Kidney (tissue), 14 donors: ENCODE data around the gene AJUBA. TPM values are rescaled to one million over a fixed set of nuclear protein-coding genes. Genes with fewer than 3 reads are reported as not detected.

Source experiments
- DNase-seq, 5 donors: peaks; one replicate each; pipeline ENCODE4 v3.0.0-alpha.2; 2013 to 2020
- FAIRE-seq: peaks from 2 replicates; lab custom pipeline; 2012; peaks lifted over from hg19 to GRCh38; lab: Jason Lieb, UNC
- H3K27ac ChIP-seq, 2 donors: one replicate each; pipeline ENCODE4 v1.7.0; 2013; ENCODE audit warnings: low read depth in 2 of 2, low read length in 2 of 2, inconsistent platforms in 1 of 2
- H3K27me3 ChIP-seq: one replicate; pipeline ENCODE4 v1.7.1; 2013; ENCODE audit warnings: low read length, inconsistent platforms; ENCODE audit not compliant: control insufficient read depth, insufficient read depth
- H3K36me3 ChIP-seq, 3 donors: one replicate each; pipeline versions ENCODE4 v1.7.0 to v1.7.1; 2013; ENCODE audit warnings: low read length in 3 of 3, control low read depth in 1 of 3, inconsistent platforms in 1 of 3; ENCODE audit not compliant: insufficient read depth in 3 of 3, control insufficient read depth in 2 of 3
- H3K4me1 ChIP-seq, 3 donors: one replicate each; pipeline versions ENCODE4 v1.7.0 to v1.7.1; 2013; ENCODE audit warnings: low read length in 3 of 3, inconsistent platforms in 1 of 3, low read depth in 1 of 3; ENCODE audit not compliant: control insufficient read depth in 2 of 3, insufficient read depth in 2 of 3
- H3K4me3 ChIP-seq, 3 donors: one replicate each; pipeline versions ENCODE4 v1.7.0 to v1.8.1; 2013; ENCODE audit warnings: low read length in 3 of 3, control low read depth in 1 of 3, inconsistent platforms in 1 of 3
- H3K9ac ChIP-seq, 3 donors: one replicate each; pipeline versions ENCODE4 v1.7.0 to v1.7.1; 2013; ENCODE audit warnings: low read length in 3 of 3, control low read depth in 1 of 3, inconsistent platforms in 1 of 3
- H3K9me3 ChIP-seq, 3 donors: one replicate each; pipeline versions ENCODE4 v1.7.0 to v1.7.1; 2013; ENCODE audit warnings: low read length in 3 of 3, control low read depth in 1 of 3, inconsistent platforms in 1 of 3; ENCODE audit not compliant: control insufficient read depth in 2 of 3, insufficient read depth in 1 of 3
- CTCF ChIP-seq: IDR thresholded peaks from 3 replicates; pipeline ENCODE4 v1.5.1; 2012; ENCODE audit warnings: mild to moderate bottlenecking, moderate library complexity, borderline replicate concordance; ENCODE audit not compliant: insufficient read depth; ENCODE audit errors: extremely low read depth
- intact Hi-C: fragments of 100-400 bp; cut with DNase I; formaldehyde crosslinking; loops from one replicate; pipeline ENCODE4 v1.11.1; 2022
- polyA plus RNA-seq: library from polyadenylated mRNA; stranded (reverse); fragments of 350-450 nt; fragmentation: Illumina TruSeq; extraction: RNeasy Lipid Tissue Mini Kit (QIAGEN cat#74804); gene quantifications from one replicate; pipeline ENCODE4 v1.2.3, GENCODE V29; 2014; ENCODE audit warnings: low read depth, low replicate concordance; ENCODE audit not compliant: insufficient read depth
- total RNA-seq: library from RNA; stranded (reverse); fragmentation: NEBNext Ultra II Directional; extraction: Animal tissue kit (Norgen Biotek cat#: 25700); gene quantifications from one replicate; pipeline ENCODE4 v1.2.1, GENCODE V29; 2021
- donor health status: control.
- donor health status: control.
- donor health status: control.
- donor health status: control.
- donor health status: control.
- donor health status: DM: yes; HTN: yes; CAD: no.
- donor health status: Normal renal cell carcinoma (clear cell type).

The AJUBA gene
- total and polyA plus RNA-seq, 2 donors from 2014 or later = 14.6 to 28.5 TPM

- FAIRE-seq = no peak
These were observed 42.7 kb downstream of the AJUBA start for GRCh38 chr14:22939684-22940083.

GRCh38 chr14:22935156-22935555, 47.2 kb downstream of the AJUBA start:
- no peak for FAIRE-seq
- no peaks in the 10 kb centered on the region for H3K27me3 ChIP-seq
- H3K4me3 ChIP-seq = no peak overlapping the region
- H3K27ac ChIP-seq = no peak overlapping the region
- H3K9ac ChIP-seq = no peak overlapping the region
- no peaks in the 10 kb centered on the region for H3K9me3 ChIP-seq
- TF ChIP-seq CTCF = no peak
- no peaks in the 10 kb centered on the region for H3K4me1 ChIP-seq
- H3K36me3 ChIP-seq = no peaks in the 10 kb centered on the region
- intact Hi-C loops = no loop called here
- DNase-seq = no peak

More at GRCh38 chr14:22939684-22940083, 42.7 kb downstream of the AJUBA start:
- Histone ChIP-seq H3K27me3 (no peaks in the 10 kb centered on the region), H3K9me3 (no peaks in the 10 kb centered on the region), H3K27ac (no peak overlapping the region), H3K9ac (no peak overlapping the region), H3K36me3 (no peaks in the 10 kb centered on the region), H3K4me1 (no peaks in the 10 kb centered on the region), H3K4me3 (no peak overlapping the region)
- no peak for TF ChIP-seq CTCF
- no peak for DNase-seq
- intact Hi-C loops = no loop called here

DNA sequence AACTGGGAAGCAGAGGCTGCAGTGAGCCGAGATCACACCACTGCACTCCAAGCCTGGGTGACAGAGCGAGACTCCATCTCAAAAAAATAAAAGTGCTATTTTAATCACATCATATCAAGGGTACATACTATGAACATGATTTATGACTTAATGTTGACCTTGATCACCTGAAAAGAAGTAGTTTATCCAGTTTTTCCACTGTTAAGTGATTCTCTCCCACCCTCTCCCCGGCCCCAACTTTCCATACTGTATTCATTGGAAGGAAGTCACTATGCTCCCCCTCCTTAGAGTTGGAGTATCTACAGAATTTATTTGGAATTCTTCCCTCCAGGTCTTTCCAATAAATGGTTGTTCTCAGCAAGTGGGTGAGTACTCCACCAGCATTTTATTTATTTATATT, 50.2 kb downstream of the AJUBA start:
- DNase-seq (peak in 2 of 5 donors; percentile 27 to 36), FAIRE-seq (no peak)
- peaks cover 0 to 11% (median 0%) of the 10 kb centered on the region in 3 donors for H3K4me1 ChIP-seq
- H3K9me3 ChIP-seq = no peaks in the 10 kb centered on the region
- H3K27me3 ChIP-seq = no peaks in the 10 kb centered on the region
- no peak for TF ChIP-seq CTCF
- no peaks in the 10 kb centered on the region for H3K36me3 ChIP-seq
- intact Hi-C loops = no loop called here
- H3K4me3 ChIP-seq = no peak overlapping the region
- no peak overlapping the region for H3K9ac ChIP-seq
- H3K27ac ChIP-seq = no peak overlapping the region

DNA sequence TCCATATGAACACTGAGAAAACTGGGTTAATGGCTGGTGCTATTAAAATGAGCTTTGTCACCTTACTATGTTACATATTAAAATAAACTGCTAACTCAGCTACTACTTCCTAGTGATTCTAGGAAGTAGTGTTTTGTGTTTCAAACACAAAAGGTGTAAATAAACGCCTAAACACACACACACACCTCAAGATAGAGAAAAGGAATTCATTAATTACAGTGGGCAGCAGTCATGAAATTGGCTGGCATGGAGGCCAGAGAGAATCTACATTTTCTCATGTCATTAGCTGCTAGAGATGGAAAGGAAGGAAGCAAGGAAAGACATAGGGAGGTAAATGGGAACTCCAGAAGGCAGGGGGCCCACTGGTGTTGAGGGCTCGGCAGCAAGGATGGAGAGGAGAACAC, 52.4 kb downstream of the AJUBA start:
- DNase-seq (no peak), FAIRE-seq (no peak)
- intact Hi-C loops = no loop called here
- H3K27me3 ChIP-seq = no peaks in the 10 kb centered on the region
- no peak for TF ChIP-seq CTCF
- H3K9me3 ChIP-seq = no peaks in the 10 kb centered on the region
- peak overlapping the region; percentile 30 to 91 (median 41) for H3K9ac ChIP-seq
- H3K27ac ChIP-seq = peak overlapping the region; percentile 78 to 82
- peak overlapping the region; percentile 88 to 94 (median 91) for H3K4me3 ChIP-seq
- peaks cover 0 to 11% (median 0%) of the 10 kb centered on the region in 3 donors for H3K4me1 ChIP-seq
- H3K36me3 ChIP-seq = peaks cover 0 to 5% (median 2%) of the 10 kb centered on the region in 3 donors
